Activated CD4-positive, alpha-beta T cell treated with anti-CD3 and anti-CD28 coated beads, Interleukin-2, Interleukin-4, amounts not matched to agents 100 ng/mL and 50 ng/mL, durations not matched to agents 16 hours and 8 hours (primary cell): Measurements from ENCODE around the gene FBXO28.

Experiments used
- DNase-seq: peaks from one replicate; pipeline ENCODE4 v3.0.0-alpha.2; 2020; ENCODE audit warnings: low spot score

Gene FBXO28

DNA sequence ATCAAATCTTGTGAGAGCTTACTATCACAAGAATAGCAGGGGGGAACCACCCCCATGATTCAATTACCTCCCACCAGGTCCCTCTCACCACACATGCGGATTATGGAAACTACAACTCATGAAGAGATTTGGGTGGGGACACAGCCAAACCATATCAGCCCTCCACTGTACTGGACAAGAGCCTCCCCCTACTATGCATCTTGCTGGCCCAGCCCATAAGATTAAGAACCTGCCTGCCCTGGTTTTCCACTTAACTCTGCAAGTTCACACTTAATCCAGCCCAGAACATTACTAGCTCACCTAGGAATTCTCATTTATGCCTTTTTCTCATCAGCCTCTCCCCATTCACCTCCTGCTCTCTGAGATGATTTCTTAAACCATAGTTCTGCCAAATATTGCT lies 18.0 kb upstream of the FBXO28 start:
- DNase-seq, result no peak

DNA sequence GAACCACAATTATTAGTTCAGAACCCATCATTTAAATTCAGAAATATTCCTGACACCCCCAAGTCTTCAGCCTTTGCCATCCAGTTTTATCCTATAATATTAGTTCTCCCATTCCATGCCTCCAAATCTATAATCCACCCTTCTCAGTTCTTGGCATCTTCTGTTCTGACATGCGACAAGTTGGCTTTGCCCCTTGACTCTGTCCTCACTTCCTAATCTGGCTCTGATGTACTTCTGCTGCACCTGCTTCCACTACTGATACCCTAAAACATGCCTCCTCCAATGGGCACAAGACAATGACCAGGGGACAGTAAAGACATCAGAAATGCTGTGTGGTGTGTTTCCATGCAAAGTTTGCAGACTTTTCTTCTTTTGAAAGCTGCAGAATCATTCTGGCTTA lies 17.1 kb upstream of the FBXO28 start:
- no peak for DNase-seq

DNA sequence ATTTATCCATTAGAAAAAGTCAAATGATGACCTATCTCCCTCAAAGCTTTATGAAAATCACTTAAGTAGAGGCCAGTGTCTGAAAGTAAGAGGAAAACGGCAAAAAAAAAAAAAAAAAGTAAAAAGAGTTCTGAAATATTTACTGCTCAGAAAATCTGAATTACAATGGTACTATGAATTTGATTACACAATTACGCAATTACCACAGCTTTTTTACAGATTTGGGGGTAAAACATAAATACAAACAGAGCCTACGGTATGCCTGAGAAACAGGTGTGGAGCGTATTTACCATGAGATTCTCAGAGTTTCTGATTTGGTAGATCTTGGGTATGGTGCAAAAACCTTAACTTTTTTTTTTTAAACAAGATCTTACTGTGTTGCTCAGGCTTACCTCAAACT lies 15.9 kb upstream of the FBXO28 start:
- no peak for DNase-seq

DNA sequence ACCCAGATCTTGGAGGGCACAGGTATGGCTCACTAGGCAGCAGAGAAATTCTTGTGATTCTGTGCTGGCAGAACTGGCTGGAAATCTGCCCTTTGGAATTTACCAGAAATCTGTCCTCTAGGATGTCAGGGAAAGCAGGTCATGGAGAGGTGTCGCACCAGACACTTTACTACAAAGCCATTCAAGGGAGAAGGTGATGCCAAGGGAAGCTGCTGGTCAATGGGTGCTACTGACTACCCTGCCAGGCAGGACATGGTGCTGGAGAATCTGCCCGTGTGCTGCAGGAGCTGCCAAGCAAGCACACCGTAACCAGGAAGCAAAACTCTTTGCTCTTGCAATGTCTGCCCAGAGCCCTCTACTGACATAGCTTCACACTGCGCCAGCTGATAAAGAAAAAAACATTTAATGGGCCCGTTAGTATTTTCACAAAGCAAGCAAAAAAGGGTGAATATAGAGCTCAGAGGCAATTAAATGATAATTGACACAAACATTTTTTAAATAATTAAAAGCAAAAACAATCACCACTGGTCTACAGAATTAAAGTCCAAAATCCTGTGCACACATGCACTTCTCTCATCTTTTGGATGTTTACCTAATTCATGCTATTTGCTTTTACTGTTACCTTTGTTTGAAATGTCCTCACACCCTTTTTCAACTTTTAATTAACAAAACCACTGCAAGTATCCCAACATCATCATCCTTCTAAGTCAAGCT lies 7.2 kb upstream of the FBXO28 start:
- peak; percentile 35 for DNase-seq

DNA sequence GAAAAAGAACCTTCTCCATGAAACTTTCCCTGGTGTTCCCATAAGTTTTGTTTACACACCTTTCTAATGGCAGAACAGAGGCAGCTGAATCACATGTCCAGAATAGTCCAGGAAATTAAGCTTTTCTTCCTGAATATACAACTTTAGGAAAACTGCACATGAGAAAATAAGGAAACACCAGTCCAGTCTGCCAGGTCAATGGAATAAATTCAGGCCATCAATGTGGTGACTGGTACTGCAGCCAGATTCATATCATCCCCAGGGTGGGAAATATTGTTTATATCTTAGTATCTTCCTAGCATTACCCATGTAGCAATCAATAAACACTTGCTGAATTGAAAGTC lies 6.7 kb upstream of the FBXO28 start:
- DNase-seq, result no peak

DNA sequence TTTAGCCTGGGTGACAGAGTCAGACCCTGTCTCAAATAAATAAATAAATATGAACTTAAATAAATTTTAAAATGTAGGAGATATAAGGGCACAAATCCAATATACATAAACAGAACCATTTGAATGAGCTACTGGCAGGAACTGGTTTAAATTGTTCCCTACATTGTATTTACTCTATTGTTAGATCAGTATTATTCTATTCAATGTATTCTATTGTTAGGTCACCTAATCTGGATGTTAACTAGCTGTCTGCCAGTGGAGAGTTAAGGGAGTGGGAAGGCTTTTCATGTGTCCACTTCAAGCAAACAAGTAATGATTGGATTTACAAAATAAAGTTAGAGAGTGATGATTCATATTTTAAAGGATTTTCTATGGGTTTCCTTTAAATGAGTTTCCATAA lies 4.9 kb upstream of the FBXO28 start:
- DNase-seq, result no peak

DNA sequence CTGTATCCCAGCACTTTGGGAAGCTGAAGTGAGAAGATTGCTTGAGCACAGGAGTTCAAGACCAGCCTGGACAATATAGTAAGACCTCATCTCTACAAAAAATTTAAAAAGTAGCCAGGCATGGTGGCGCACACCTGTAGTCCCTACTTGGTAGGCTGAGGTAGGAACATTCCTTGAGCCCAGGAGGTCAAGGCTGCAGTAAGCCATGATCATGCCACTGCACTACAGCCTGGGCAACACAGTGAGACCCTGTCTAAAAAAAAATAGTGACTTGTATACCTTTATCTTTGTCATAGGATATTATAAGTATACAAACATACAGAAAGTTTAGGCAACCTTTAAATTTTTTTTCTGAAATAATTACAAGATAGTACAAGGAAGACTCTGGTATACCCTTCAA lies 3.9 kb upstream of the FBXO28 start:
- DNase-seq, result no peak

DNA sequence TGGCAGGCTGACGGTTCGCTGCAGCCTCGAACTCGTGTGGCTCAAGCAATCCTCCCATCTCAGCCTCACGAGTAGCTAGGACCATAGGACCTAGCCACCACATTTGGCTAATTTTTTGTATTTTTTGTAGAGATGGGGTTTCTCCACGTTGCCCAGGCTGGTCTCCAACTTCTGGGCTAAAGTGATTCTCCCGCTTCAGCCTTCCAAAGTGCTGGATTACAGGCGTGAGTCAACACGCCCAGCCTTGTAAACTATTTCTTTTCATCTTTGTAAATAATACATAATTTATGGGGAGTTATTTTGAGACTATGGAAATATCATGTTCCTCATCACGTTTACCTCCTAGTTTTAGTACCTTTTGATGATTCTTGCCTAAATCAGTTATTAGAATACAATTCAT lies 906 bp upstream of the FBXO28 start:
- DNase-seq, result no peak

DNA sequence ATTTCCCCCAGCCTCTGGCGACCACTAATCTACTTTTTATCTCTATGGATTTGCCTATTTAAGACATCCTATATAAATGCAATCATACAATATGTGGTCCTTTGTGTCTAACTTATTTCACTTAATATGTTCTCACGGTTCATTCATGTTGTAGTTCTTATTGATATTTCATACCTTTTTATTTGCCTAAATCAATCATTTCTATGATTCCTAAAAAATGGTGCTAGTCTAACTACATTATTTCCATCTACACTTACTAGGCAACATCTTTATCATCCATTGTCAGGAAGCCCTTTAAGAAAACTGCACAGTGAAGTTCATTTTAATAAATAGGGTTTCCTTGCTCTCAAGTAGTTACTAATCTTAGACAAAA lies 380 bp upstream of the FBXO28 start:
- DNase-seq, result no peak

DNA sequence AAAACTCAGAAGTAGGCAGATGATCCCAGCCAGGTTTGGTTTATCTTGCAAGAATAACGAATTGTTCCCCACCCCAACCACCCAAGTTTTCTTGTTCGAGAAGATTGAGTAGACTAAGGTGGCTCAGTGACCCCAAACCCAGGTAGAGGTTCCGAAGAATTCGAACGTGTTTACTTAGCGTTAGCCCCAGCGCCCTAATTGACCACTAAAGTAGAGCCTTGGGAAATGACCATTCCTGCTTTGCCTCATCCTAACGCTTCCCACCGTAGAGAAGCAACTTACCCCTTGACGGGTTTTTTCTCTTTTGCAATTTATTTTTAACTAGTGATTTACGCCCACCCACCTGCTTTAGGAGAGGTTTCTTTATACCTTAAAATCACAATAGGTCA lies 870 bp downstream of the FBXO28 start:
- no peak for DNase-seq

DNA sequence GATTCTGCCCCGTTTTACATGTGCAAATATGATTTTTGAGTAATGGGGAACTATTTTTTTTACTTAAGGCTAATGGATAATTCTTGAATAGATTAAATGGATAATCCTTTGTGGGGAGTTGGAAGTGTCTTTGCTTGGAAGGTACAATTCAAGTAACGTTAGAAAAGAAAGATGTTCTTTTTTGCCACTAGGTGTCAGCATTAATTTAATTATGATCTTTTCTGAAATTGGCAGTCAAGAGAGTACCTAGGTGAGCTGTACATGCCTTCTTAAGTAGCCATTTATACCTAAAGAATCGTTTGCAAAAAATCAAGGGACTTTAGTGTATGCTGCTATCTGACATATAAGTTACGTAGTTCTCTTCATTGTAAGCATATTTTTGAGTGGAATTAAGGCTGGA lies 2.2 kb downstream of the FBXO28 start:
- DNase-seq, result peak; percentile 64

DNA sequence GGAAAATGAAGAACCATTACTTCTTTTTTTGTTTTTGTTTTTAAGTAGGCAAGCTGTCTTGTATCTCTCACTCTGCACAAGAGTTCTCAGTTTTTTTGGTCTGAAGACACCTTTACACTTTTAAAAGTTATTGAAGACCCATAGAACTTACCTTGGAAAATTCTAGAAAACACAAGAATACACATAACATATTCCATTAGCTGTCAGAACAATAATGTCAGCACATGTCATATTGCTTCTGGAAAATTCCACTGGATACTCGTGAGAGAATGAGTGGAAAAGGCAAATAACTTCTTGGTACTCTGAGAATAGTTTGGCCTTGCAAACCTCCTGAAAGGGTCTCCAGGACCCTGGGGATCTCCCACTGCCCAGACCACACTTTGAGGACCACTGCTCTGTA lies 4.8 kb downstream of the FBXO28 start:
- no peak for DNase-seq

DNA sequence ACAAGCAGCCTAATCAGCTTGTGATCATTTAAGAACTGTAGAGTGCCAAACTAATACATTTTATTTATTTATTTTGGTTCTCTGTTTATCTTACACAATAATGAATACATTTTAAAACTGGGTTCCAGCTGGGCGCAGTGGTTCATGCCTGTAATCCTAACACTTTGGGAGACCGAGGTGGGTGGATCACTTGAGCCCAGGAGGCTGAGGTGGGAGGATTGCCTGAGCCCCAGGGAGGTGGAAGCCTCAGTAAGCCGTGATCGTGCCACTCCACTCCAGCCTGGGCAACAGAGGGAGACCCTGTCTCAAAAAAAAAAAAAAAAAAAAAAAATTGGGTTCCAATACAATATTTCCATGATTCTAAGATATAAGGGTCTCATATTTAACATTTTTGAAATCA lies 9.2 kb downstream of the FBXO28 start:
- no peak for DNase-seq

DNA sequence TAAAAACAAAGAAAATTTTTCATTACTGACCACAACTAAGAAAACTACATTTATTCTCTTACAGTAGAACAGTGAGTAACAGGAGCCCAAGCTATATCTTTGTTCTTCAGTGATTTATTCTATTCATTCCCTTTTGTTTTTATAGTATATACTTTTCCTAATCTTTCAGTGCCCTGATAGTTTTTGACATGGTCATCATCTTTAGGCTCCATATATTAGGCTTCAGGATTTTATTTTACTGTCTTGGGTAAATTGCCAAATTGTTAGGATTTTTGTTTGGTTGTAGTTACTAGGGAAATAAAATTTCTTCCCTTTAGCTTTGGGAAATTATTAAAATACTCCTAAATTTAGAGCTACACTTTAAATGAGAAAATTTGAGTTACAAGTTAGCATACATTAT lies 10.3 kb downstream of the FBXO28 start:
- DNase-seq, result no peak

DNA sequence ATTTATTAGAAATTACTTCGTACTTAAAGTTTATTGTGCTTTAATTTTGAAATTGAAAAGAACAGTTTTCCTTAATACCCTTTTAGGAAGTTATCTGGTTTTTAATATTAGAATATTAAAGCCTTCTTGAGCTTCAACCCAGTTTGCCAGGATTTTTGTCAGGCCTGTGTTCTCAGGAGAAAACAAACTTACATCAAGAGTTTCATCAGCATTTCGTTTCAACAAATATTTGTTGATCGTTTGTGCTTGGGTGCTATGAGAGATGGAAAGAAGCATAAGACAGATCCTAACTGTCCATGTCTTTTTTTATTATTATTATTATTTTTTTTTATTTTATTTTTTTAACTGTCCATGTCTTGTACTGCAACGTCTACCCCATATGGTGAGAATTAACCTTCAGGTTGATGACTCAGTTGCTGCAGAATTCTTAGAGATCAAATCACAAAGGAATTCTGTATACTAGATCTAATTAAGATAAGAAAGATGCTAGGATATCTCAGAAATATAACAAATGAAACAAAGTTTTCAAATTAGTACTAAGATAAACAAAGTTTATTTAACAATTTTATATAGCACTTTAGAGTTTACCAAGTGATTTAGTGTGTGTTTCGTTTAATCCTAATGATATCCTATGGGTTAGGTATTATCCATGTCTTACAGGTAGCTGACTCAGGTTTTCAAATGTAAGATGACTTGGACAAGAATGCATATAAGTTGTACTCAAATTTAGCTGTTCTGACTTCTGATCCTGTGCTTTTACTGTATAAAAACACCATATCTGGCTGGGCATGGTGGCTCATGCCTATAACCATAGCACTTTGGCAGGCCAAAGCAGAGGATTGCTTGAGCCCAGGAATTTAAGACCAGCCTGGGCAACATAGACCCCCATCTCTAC lies 14.3 kb downstream of the FBXO28 start:
- no peak for DNase-seq

DNA sequence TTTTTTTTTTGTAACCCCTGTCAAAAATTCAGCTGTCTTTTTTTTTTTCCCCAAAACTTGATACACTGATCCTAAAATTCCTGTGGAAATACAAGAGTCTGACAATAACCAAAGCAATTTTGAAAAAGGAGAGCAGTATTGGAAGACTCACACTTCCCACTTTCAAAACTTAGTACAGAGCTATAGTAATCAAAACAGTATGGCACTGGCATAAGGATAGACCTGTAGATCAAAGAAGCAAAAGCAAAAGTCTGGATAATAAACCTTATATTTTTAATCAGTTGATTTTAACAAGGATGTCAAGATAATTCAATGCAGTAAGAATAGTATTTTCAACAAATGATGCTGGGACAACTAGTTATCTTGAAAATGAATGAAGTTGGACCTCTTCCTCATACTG lies 17.3 kb downstream of the FBXO28 start:
- no peak for DNase-seq

DNA sequence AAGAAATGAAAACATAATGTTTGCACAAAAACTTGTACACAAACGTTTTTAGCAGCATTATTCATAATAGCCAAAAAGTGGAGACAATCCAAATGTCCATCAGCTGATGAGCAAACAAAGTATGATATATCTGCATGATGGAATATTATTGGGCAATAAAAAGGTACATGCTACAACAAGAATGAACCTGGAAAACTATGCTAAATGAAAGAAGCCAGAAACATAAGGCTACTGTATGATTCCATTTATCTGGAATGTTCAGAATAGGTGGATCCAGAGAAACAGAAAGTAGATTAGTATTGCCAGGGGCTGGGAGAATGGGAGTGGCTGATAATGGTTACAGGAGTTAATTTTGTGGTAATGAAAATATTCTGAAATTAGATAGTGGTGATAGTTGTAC lies 19.0 kb downstream of the FBXO28 start:
- no peak for DNase-seq

DNA sequence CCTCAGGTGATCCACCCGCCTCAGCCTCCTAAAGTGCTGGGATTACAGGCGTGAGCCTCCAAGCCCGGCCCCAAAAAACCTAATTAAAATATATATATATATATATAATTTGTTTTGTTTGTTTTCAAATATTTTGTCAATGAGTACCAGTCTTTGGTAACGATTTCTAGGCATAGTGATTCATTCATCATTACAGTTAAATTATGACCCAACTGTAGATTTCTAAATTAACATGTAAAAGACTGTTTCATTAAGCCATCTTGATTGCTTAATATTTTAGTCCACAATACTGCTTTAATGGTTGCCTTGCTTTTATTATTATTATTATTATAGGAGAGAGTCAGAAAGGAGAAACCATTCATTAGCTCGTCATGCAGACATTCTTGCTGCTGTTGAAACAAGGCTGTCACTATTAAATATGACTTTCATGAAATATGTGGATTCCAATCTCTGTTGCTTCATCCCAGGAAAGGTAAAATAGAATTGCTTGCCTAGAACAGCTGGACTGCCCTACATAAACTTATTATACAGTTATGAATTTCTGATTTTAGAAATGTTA lies 19.9 kb downstream of the FBXO28 start:
- no peak for DNase-seq

DNA sequence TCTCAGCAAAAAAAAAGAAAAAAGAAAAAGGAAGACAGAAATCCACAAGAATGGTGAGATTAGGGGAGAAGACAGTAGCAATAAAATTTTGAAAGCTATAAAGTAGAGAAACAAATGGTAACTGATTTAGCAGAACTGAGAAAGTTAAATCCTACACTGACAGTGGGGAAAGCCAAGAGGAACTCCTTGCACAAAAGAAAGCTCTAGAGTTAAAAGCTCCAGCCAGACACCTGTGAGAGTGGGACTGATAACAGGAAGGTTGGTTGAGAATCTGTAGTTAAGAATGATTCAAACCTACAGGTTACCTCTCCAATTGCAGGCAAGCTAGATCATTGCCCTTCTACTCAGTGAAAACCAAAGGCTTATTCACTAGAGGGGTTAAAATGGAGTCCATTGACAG lies 23.6 kb downstream of the FBXO28 start:
- DNase-seq, result no peak

DNA sequence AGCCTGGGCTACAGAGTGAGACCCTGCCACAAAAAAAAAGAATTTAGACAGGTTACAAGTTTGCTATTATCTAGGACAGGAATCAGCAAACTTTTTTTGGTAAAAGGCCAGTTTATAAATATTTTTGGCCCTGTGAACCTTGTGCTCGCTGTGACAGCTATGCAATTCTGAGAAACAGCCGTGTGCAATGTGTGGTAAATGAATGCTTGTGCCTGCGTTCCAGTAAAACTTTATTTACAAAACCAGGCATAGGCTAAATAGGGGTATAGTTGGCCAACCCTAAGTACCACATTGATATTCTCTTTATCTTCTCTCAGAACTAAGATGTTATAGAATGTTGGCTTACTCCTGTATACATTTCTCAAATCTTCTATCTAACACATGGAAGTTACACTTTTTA lies 24.3 kb downstream of the FBXO28 start:
- DNase-seq, result no peak

DNA sequence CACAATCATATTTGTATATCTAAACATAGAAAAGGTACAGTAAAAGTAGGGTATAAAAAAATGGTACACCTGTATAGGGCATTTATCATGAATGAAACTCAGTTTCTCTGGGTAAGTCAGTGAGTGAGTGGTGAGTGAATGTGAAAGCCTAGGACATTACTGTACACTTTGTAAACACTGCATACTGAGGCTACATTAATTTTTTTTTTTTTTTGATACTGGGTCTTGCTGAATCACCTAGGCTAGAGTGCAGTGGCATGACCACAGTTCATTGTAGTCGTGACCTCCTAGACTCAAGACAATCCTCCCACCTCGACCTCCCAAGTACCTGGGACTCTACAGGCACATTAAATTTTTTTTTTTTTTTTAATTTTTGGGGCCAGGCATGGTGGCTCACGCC lies 27.8 kb downstream of the FBXO28 start:
- no peak for DNase-seq

DNA sequence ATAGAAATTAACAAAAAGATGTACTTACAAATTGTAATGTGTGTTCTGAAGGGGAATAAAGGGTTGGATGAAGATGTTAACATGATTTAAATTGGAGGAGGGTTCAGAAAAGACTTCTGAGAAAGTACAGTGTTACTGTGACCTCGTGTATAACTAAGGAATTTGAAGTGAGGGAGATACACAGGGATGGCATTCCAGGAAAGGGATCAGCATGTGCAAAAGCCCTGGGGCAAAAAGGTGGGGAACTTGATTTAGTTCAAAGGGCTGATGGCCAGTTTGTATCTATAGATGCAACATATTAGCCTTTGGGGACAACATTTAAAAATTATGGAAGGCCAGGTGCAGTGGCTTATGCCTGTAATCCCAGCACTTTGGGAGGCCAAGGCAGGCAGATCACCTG lies 35.8 kb downstream of the FBXO28 start:
- no peak for DNase-seq

DNA sequence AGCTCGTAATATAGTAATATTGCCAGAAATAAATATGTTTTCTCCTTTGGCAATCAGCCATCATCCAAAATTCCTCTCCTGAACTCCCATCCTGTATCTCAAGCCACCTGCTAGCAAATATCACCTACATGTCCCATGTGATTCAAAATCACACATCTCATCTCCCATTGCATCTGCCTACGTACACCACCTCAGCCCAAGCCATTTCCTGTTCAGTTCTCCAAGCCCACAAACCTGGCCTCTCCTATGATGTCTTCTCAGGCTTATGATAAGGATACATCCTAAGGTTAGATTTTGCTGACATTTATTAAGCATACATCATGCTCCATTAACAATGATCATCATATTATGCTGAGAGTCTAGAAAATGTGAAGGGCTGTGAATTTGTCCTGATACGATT lies 37.2 kb downstream of the FBXO28 start:
- DNase-seq, result no peak

DNA sequence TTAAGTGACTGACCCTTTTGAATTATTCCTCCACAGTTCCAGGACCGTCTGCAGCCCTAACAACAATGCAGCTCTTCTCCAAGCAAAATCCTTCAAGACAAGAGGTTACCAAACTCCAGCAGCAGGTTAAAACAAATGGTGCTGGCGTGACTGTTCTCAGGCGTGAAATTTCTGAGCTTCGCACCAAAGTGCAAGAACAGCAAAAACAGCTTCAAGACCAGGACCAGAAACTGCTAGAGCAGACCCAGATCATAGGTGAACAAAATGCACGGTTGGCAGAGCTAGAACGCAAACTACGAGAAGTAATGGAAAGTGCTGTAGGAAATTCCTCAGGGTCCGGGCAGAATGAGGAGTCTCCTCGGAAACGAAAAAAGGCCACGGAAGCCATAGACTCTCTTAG lies 43.4 kb downstream of the FBXO28 start:
- DNase-seq, result no peak
